Measurements from ENCODE around the gene STARD3.

STARD3 gene

DNA sequence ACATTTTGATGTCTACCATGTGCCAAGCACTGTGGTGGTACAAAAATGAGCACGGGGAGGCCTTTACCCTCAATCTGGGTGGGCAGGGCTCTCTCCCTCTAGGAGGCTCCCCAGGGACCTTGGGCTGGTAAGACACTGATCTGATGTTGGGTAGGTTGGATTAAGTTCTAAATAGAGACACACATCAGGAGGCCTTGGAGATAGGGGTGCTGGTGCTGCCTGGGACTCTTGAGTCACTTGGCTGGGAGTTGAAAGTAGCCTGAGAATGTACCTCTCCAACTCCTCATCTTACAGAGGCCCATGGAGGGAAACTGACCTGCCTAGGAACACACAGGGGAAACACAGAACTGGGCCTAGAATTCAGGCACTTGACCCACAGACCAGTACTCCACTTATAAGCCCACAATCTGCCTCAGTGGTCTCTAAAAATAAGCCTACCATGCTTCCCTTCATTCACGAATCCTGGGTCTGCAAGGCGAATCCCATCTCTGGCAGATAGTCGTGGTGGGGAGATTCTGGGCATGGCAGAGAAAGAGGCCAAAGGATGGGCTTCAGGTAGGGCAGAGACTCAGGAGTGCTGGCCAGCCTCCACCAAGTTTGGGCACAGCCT is 27.4 kb upstream of the STARD3 start:
- Mint-ChIP-seq H3K27ac (no peak overlapping the region), H3K9me3 (no peaks in the 10 kb centered on the region), H3K36me3 (no peaks in the 10 kb centered on the region), H3K4me3 (no peak overlapping the region), H3K4me1 (peaks cover 17% of the 10 kb centered on the region), H3K27me3 (peaks cover 28% of the 10 kb centered on the region)
- DNase-seq (ENCODE audit: low spot score in 2 of 2) (no peak), ATAC-seq (ENCODE audit: low read depth) (no peak)

DNA sequence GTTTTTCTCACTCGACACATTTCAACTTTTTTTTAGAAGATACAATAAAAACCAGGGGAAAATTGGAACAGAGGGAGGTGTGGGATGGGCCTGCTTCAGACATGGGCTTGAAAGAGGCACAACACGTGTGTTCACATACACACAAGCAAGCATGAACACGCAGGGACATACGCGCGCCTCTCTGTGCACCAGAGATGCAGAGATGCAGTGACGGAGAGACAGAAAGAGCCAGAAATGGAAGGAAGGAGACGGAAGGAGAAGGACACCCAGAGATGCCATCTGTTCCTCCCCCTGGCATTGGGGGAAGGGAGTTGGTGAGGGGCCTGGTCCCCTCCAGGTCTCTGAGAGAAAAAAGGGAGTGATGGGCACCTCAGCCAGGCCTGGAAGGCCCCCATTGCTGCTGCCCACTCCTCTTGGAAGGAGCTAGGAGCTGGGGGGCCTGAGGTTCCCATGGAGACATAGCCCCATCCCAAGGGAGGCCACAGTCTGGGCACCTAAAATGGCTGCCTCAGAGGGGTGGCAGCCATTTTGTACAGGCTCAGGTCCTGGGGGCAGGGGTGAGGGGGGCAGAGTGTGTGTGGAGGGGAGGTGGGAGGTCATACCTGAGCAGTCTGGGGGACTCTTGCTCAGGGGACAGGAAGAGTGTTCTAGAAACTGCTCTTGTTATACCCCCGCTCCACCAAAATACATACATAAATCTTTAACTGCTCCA is 25.4 kb upstream of the STARD3 start:
- no peaks in the 10 kb centered on the region for H3K9me3 Mint-ChIP-seq
- H3K27ac Mint-ChIP-seq = no peak overlapping the region
- peaks cover 31% of the 10 kb centered on the region for H3K27me3 Mint-ChIP-seq
- peaks cover 16% of the 10 kb centered on the region for H3K4me1 Mint-ChIP-seq
- DNase-seq (ENCODE audit: low spot score in 2 of 2) = no peak
- no peak for ATAC-seq (ENCODE audit: low read depth)
- H3K4me3 Mint-ChIP-seq = no peak overlapping the region
- H3K36me3 Mint-ChIP-seq = no peaks in the 10 kb centered on the region

DNA sequence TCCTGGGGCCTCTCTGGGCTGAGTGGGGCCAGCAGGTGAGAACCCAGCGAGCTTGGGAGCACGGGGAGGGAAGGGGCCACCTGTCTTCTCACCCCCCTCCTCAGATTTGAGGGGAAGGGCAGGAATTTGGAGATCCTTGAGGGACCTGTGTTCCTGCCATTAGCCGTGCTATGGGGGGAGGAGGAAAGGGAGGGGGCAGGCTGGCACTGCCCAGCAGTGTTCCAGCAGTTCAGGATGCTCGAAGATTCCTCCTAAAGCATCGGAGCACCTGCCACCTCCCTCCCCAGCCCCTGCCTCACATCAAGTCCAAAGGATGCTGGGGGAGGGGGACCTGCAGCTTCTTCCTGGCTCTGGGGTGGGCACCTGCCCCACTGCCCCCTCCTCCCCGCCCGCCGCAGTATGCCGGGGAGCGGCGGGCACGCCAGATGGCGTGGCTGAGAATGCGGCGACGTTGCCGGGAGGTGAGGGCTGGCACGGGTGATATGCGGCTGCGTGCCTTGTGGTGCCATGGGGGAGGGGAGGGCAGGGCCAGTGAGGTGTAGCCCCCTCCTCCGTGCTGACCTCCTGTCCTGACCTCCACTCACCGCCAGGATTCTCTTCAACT is 24.6 kb upstream of the STARD3 start:
- Mint-ChIP-seq H3K4me3 (no peak overlapping the region), H3K4me1 (peaks cover 11% of the 10 kb centered on the region), H3K27ac (no peak overlapping the region), H3K27me3 (peaks cover 26% of the 10 kb centered on the region), H3K9me3 (no peaks in the 10 kb centered on the region), H3K36me3 (no peaks in the 10 kb centered on the region)
- ATAC-seq (ENCODE audit: low read depth) (no peak), DNase-seq (ENCODE audit: low spot score in 2 of 2) (no peak)

DNA sequence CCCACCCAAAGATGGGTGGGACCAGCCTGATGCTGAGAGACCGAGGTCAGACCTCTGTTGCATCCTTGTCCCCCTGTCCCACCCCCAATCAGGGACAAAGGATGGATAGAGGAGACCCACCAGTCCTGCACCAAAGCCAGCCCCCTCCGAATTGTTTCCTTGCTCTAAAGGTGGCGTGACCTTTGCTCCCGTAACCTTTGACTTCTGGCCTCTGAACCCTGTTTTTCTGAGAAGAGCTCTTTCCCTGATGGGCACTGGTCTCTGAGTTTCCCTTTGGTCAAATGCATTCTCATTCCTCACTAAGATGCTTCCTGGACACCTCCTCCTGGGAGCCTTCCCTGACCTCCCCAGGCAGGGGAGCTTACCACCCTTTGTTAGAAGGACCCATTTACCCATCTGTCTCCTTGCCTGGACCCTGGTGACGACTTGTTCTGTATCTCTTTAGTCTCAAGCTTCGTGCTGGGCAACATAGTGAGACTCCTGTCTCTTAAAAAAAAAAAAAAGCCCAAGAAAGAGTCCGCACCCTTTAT is 23.9 kb upstream of the STARD3 start:
- H3K27ac Mint-ChIP-seq = no peak overlapping the region
- DNase-seq (ENCODE audit: low spot score in 2 of 2) (no peak), ATAC-seq (ENCODE audit: low read depth) (no peak)
- peaks cover 25% of the 10 kb centered on the region for H3K27me3 Mint-ChIP-seq
- H3K4me3 Mint-ChIP-seq = no peak overlapping the region
- H3K9me3 Mint-ChIP-seq = no peaks in the 10 kb centered on the region
- peaks cover 11% of the 10 kb centered on the region for H3K4me1 Mint-ChIP-seq
- H3K36me3 Mint-ChIP-seq = no peaks in the 10 kb centered on the region

DNA sequence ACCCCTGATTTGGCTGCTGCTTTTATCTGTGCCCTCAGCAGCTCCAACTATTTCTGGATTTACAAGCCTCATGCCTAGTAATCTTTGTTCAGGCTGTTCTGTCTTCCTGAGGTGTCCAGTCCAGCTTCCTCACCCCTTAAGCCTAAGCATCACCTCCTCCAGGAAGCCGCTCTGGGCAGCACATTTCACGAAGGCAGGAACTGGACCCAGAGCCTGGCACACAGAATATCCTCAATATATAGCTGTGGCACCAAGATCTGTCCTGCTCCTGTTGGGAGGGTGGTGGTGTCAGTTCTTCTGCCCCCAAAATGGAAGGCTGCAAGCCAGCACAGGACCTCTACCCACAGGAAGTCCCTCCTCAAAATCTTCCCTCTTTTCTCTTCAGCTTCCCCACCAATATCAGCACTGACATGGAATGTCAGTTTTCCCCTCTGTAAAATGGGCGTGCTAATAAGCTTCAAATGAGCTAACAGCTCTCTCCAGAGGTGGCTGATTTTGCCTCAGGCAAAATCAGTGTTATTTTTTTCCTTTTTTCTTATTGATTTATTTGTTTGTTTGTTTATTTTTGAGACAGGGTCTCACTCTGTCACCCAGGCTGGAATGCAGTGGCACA is 22.3 kb upstream of the STARD3 start:
- Mint-ChIP-seq H3K4me1 (peaks cover 17% of the 10 kb centered on the region), H3K4me3 (no peak overlapping the region), H3K36me3 (no peaks in the 10 kb centered on the region), H3K9me3 (no peaks in the 10 kb centered on the region), H3K27me3 (peaks cover 15% of the 10 kb centered on the region), H3K27ac (no peak overlapping the region)
- DNase-seq (ENCODE audit: low spot score in 2 of 2) (no peak), ATAC-seq (ENCODE audit: low read depth) (no peak)

DNA sequence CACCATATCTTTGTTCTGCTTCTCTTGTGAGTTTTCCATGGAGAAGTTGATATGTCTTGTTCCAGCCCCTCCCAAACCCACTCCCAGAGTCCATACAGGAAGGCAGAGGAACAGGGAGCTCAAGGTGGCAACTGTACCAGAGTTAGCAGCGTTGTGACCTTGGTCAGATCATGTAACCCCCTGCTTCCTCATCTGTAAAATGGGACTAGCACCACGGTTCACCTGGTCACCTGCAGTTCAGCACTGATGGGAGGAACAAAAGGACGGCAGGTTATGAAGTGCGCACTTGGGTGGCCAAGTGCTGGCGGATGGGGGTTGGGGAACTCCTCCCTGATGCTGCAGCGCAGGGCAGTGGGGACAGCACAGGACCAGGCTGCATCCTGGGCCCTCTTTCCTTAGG is 21.5 kb upstream of the STARD3 start:
- H3K27me3 Mint-ChIP-seq = peaks cover 15% of the 10 kb centered on the region
- DNase-seq (ENCODE audit: low spot score in 2 of 2) = no peak
- H3K4me1 Mint-ChIP-seq = peaks cover 17% of the 10 kb centered on the region
- no peak for ATAC-seq (ENCODE audit: low read depth)
- H3K4me3 Mint-ChIP-seq = no peak overlapping the region
- H3K36me3 Mint-ChIP-seq = no peaks in the 10 kb centered on the region
- no peak overlapping the region for H3K27ac Mint-ChIP-seq
- no peaks in the 10 kb centered on the region for H3K9me3 Mint-ChIP-seq

DNA sequence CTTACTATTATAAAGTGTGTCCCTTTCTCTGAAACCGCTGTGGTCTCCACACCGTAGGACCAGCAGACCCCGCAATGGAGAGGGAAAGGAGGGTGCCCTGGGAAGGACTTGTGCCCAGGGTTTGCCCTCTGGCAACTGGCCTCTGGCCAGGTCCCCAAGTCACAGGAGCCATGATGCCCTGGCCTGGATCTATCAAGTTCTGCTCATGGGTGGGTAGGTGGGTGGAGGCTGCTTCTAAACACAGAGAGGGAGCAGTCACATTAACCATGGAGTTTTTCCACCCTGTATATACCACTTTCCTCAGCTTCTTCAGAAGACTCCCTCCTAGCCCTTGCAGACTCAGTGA is 19.9 kb upstream of the STARD3 start:
- Mint-ChIP-seq H3K27ac (no peak overlapping the region), H3K4me3 (peak overlapping the region; percentile 51), H3K4me1 (peaks cover 20% of the 10 kb centered on the region), H3K9me3 (no peaks in the 10 kb centered on the region), H3K27me3 (peaks cover 12% of the 10 kb centered on the region), H3K36me3 (no peaks in the 10 kb centered on the region)
- ATAC-seq (ENCODE audit: low read depth) = no peak
- DNase-seq (ENCODE audit: low spot score in 2 of 2) = no peak

DNA sequence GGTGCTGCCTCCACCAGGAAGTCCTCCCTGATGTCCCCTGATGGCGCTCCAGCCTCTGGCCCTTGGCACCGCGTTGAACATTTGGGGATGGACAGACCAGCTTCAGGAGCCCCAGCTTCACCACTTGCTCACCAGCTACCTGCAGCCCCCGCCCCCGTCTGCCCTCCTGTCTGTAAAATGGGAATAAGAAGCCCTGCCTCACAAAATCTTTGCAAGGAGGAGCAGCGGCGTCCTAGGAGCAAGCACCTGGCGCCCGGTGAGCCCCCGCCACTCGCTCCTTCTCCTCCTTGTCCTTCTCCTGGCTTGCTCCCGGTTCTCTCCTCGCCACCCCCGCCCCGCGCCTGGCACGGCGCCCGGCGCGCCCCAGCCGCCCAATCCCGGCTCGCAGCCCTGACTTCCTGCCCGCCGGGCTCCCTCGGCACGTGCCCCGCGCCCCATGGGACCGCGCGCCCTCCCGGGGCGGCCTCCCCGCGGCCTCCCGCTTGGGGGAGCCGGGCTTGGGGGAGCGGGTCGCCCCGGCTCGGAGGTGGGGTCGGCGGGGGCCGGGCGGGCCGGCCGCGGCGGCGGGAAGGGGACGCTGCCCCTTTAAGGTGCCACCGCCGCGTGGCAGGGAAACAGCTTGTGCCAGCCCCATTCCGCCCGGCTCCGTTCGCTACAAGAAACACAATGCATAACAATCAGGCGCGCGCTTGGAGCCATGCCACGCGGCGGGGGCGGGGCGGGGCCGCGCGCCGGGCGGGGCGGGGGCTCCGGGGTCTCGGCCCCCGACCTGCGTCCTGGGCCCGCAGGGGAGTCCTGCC is 19.3 kb upstream of the STARD3 start:
- Mint-ChIP-seq H3K27me3 (peaks cover 12% of the 10 kb centered on the region), H3K27ac (peak overlapping the region; percentile 84), H3K4me1 (peaks cover 25% of the 10 kb centered on the region), H3K9me3 (no peaks in the 10 kb centered on the region), H3K36me3 (no peaks in the 10 kb centered on the region), H3K4me3 (peak overlapping the region; percentile 95)
- DNase-seq (ENCODE audit: low spot score in 2 of 2) = peak in 1 of 2 donors; percentile 53
- peak; percentile 66 for ATAC-seq (ENCODE audit: low read depth)

DNA sequence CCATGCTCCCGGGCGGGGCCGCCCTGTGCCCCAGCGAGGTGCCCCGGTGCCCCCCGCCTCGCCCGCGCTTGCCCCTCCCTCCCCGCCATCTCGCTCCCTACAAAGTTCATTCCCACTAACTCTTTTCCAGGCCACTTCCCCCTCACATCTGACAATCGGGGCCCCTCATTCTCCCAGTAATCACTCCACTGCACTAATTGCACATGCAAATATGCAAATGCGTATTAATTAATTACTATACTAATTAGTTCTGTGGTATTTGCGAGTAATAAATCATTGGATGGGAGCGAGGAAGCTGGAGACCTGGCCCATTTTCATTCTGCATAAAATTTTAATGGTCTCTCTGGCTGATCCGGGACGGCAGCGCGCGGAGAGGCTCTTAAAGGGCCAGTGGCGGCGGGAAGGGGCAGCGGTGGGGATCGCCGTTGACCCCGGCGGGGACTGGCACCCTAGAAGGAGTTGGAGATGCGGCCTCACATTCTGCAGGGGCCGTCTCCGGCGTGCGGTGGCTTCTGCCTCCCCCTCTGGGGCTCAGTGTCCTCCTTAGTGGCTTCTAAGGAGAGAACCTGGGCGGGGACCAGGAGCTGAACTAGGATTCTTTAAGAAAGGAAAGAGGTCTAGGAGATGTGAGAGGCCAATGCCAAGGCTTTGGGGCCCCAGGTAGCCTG is 18.6 kb upstream of the STARD3 start:
- peaks cover 8% of the 10 kb centered on the region for H3K27me3 Mint-ChIP-seq
- H3K27ac Mint-ChIP-seq = peak overlapping the region; percentile 84

DNA sequence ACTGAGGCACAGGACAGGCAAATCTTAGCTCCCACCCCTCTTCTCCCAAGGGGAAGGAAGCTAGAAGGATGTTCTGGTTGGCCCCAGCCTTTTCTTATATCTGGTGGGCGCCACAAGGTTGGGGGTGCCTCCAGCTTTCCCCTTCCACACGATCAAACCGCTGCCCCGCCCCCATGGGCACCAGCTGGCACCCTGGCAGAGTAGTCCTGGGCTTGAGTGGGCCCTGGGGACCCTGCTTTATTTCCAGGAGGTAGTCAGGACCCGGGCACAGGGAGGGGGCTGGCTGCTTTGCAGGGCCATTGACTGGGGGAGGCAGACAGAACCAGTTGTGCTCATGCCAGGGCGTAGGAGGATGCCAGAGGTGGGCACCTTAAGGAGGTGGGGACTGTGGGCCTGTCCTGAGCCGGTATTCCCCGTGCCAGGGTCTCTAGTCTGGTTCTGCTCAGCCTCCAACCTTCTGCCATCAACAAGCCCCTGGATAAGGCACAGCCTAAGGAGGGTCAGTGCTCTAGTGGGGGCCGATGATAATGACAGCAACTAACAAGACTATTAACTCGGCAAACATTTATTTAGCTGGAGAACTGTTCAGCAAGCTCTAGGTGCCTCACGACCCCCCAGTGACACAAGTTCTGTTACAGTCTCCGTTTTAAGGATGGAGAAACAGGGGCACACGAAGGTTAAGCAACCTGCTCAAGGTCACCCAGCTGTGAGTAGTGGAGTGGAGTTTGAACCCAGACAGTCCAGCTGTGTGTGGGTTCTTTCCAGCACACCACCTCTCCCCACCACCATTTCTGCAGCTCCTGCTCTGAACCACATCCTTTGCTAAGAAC is 17.8 kb upstream of the STARD3 start:
- H3K36me3 Mint-ChIP-seq = no peaks in the 10 kb centered on the region
- no peaks in the 10 kb centered on the region for H3K9me3 Mint-ChIP-seq
- H3K4me3 Mint-ChIP-seq = no peak overlapping the region
- DNase-seq (ENCODE audit: low spot score in 2 of 2) = no peak
- no peak for ATAC-seq (ENCODE audit: low read depth)
- H3K27me3 Mint-ChIP-seq = peaks cover 7% of the 10 kb centered on the region
- H3K4me1 Mint-ChIP-seq = peaks cover 28% of the 10 kb centered on the region
- no peak overlapping the region for H3K27ac Mint-ChIP-seq

More for the DNA sequence above, 18.6 kb upstream of the STARD3 start:
- Mint-ChIP-seq H3K4me3 (peak overlapping the region; percentile 95), H3K4me1 (peaks cover 28% of the 10 kb centered on the region), H3K36me3 (no peaks in the 10 kb centered on the region), H3K9me3 (no peaks in the 10 kb centered on the region)
- DNase-seq (ENCODE audit: low spot score in 2 of 2) (no peak), ATAC-seq (ENCODE audit: low read depth) (no peak)

DNA sequence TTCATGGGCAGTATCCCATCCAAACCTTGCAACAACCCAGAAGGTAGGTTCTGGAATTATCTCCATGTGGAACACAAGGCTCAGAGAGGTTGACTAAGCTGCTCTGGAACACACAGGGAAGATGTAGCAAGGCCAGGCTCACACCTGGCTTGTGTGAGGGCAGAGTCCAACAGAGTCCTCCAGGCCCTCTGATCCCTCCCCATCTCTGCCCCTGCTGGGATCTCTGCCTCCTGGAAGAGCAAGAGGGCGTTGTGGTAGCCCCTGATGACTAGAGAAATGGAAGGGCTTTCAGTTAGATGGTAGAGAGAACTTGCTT is 17.2 kb upstream of the STARD3 start:
- Mint-ChIP-seq H3K4me3 (no peak overlapping the region), H3K9me3 (no peaks in the 10 kb centered on the region)

DNA sequence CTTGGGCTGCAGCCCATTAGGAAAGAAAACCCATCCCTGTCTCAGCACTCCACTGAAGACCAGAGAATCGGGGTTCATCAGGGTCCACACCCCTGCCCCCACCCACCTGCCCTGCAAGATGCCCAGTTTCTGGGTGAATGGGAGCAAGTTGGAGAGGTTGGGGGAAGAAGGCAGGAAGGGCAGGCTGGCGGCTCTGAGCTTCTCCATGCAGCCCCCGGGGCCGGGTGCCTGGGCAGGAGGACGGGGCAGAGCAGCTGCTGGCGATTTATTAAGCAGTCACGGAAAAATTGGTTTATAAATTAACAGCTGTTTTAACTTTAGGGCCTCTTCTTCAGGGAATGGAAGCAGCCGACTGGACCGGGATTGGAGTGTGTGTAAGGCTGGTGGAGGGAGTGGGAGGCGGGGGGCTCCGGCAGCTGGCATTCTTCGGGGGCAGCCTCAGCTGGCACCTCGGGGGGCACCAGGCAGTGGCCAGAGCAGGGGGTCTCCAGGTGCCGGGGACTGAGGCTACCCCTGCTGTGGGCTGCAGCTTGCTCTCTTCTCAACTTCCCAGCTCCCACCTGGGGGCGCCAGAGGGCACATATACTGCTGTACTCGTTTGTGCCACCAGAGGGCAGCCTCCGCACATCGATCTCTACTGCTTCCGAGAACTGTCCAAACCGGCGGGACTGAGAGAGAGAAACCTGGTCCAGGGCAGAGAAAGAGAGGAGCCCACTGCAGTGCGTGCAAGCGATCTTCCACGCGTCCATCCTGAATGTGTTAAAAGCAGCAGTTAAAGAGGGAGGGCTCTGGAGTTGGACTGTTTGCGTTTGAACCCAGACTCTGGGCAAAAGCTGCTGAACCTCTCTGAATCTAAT is 15.2 kb upstream of the STARD3 start:
- peak overlapping the region; percentile 77 for H3K4me3 Mint-ChIP-seq
- DNase-seq (ENCODE audit: low spot score in 2 of 2) (peak; percentile 94 to 99), ATAC-seq (ENCODE audit: low read depth) (peak; percentile 59)
- peaks cover 13% of the 10 kb centered on the region for H3K27me3 Mint-ChIP-seq
- peaks cover 27% of the 10 kb centered on the region for H3K4me1 Mint-ChIP-seq
- no peaks in the 10 kb centered on the region for H3K36me3 Mint-ChIP-seq
- H3K27ac Mint-ChIP-seq = peak overlapping the region; percentile 82
- no peaks in the 10 kb centered on the region for H3K9me3 Mint-ChIP-seq

More for the DNA sequence above, 17.2 kb upstream of the STARD3 start:
- Mint-ChIP-seq H3K27ac (no peak overlapping the region), H3K36me3 (no peaks in the 10 kb centered on the region), H3K4me1 (peaks cover 26% of the 10 kb centered on the region), H3K27me3 (peaks cover 5% of the 10 kb centered on the region)
- ATAC-seq (ENCODE audit: low read depth) (no peak), DNase-seq (ENCODE audit: low spot score in 2 of 2) (no peak)
